ENCODE measurements around the gene CLRN3.

Gene CLRN3

GRCh38 chr10:127911867-127912257, 19.1 kb upstream of the CLRN3 start:
- H3K27ac ChIP-seq: peak overlapping the region; percentile 35; the same call in 1 of the 2 replicates
- ChIA-PET CTCF (no interaction called here), POLR2A (ENCODE audit: low non-redundant PET) (no interaction called here)
- no peak for TF ChIP-seq CTCF (conservative IDR thresholded peaks at IDR 0.05; ENCODE audit: low read depth)
- DNase-seq (ENCODE audit: low spot score): no peak

GRCh38 chr10:127911218-127911866, 18.6 kb upstream of the CLRN3 start:
- no peak for DNase-seq (ENCODE audit: low spot score)
- ChIA-PET POLR2A (ENCODE audit: low non-redundant PET) (no interaction called here), CTCF (no interaction called here)
- TF ChIP-seq CTCF (conservative IDR thresholded peaks at IDR 0.05; ENCODE audit: low read depth): no peak
- H3K27ac ChIP-seq: peak overlapping the region; percentile 35

GRCh38 chr10:127910464-127910770, 17.7 kb upstream of the CLRN3 start:
- DNase-seq (ENCODE audit: low spot score): no peak
- H3K27ac ChIP-seq: no peak overlapping the region
- no peak for TF ChIP-seq CTCF (conservative IDR thresholded peaks at IDR 0.05; ENCODE audit: low read depth)
- CTCF ChIA-PET: no interaction called here
- POLR2A ChIA-PET (ENCODE audit: low non-redundant PET): no interaction called here

GRCh38 chr10:127909716-127910463, 17.1 kb upstream of the CLRN3 start:
- no peak overlapping the region for H3K27ac ChIP-seq
- POLR2A ChIA-PET (ENCODE audit: low non-redundant PET): no interaction called here
- CTCF ChIA-PET: no interaction called here
- TF ChIP-seq CTCF (conservative IDR thresholded peaks at IDR 0.05; ENCODE audit: low read depth): no peak
- DNase-seq (ENCODE audit: low spot score): no peak

GRCh38 chr10:127908959-127909267, 16.2 kb upstream of the CLRN3 start:
- no peak for DNase-seq (ENCODE audit: low spot score)
- ChIA-PET POLR2A (ENCODE audit: low non-redundant PET) (interaction anchor here (1.2 kb wide), 1 partner anchor 103 kb away, joined by 3 read pairs; no protein-coding TSS in a partner anchor), CTCF (interaction anchor here (1.4 to 5.5 kb wide), 2 partner anchors 101 to 161 kb away, joined by 7 to 144 read pairs; no protein-coding TSS in a partner anchor)
- 0 out of 2 replicates have a peak overlapping the region, but pooled peaks have one; percentile 74 for H3K27ac ChIP-seq
- TF ChIP-seq CTCF (conservative IDR thresholded peaks at IDR 0.05; ENCODE audit: low read depth): no peak

- peak; percentile 53 for DNase-seq (ENCODE audit: low spot score)
- TF ChIP-seq CTCF (conservative IDR thresholded peaks at IDR 0.05; ENCODE audit: low read depth): no peak
- ChIA-PET CTCF (interaction anchor here (0.6 to 5.5 kb wide), 5 partner anchors 59 to 161 kb away, joined by 3 to 144 read pairs (median 7); no protein-coding TSS in a partner anchor), POLR2A (ENCODE audit: low non-redundant PET) (interaction anchor here (1.2 kb wide), 1 partner anchor 103 kb away, joined by 3 read pairs; no protein-coding TSS in a partner anchor)
- peak overlapping the region; percentile 74 for H3K27ac ChIP-seq
Observed at GRCh38 chr10:127908106-127908958, 15.6 kb upstream of the CLRN3 start.

All from RWPE1 (cell line).